Measurements from ENCODE around the gene HBA2. TPM values are rescaled to one million over a fixed set of nuclear protein-coding genes. Genes with fewer than 3 reads are reported as not detected.
A peak's percentile ranks its signal among the peaks of the same experiment; 100 is the strongest.

HBA2 gene
- total RNA-seq, 1 donor from 2014 or later, result not detected

- DNase-seq (ENCODE audit: low read depth), result no peak
- Histone ChIP-seq H3K36me3 (ENCODE audit: control insufficient read depth, insufficient read depth, low read length) (peaks cover under 1% of the 10 kb centered on the region), H3K27me3 (ENCODE audit: control insufficient read depth, insufficient read depth, low read length) (peaks cover 15% of the 10 kb centered on the region), H3K4me3 (ENCODE audit: low read depth, low read length) (peak within 1 kb of the TSS; percentile 26)
- TF ChIP-seq CTCF (IDR thresholded peaks at IDR 0.05; ENCODE audit: insufficient read depth, low read length, severe bottlenecking), result no peak
- FAIRE-seq, result no peak
Measured at GRCh38 chr16:180101-180675, 7.5 kb downstream of the HBA2 start, which contains the start of gene HBQ1. HBQ1 (plus strand) TSS chr16:180459; CDS start chr16:180487, 28 bp downstream.

- Histone ChIP-seq H3K27me3 (ENCODE audit: control insufficient read depth, insufficient read depth, low read length) (peaks cover 13% of the 10 kb centered on the region), H3K4me3 (ENCODE audit: low read depth, low read length) (peak overlapping the region; percentile 26), H3K36me3 (ENCODE audit: control insufficient read depth, insufficient read depth, low read length) (peaks cover 4% of the 10 kb centered on the region)
- DNase-seq (ENCODE audit: low read depth), result no peak
- TF ChIP-seq CTCF (IDR thresholded peaks at IDR 0.05; ENCODE audit: insufficient read depth, low read length, severe bottlenecking), result peak; percentile 26
- no peak for FAIRE-seq
Measured at GRCh38 chr16:180681-181564, 8.2 kb downstream of the HBA2 start.

GRCh38 chr16:181565-182021 is 8.9 kb downstream of the HBA2 start:
- TF ChIP-seq CTCF (IDR thresholded peaks at IDR 0.05; ENCODE audit: insufficient read depth, low read length, severe bottlenecking), result peak; percentile 97
- FAIRE-seq (peak; percentile 36), DNase-seq (ENCODE audit: low read depth) (peak; percentile 24)
- Histone ChIP-seq H3K36me3 (ENCODE audit: control insufficient read depth, insufficient read depth, low read length) (peaks cover 4% of the 10 kb centered on the region), H3K27me3 (ENCODE audit: control insufficient read depth, insufficient read depth, low read length) (peaks cover 13% of the 10 kb centered on the region), H3K4me3 (ENCODE audit: low read depth, low read length) (no peak overlapping the region)

- DNase-seq (ENCODE audit: low read depth) (no peak), FAIRE-seq (no peak)
- H3K27me3 ChIP-seq (ENCODE audit: control insufficient read depth, insufficient read depth, low read length), result peaks cover 4% of the 10 kb centered on the region
- no peak overlapping the region for H3K4me3 ChIP-seq (ENCODE audit: low read depth, low read length)
- no peak for TF ChIP-seq CTCF (IDR thresholded peaks at IDR 0.05; ENCODE audit: insufficient read depth, low read length, severe bottlenecking)
- peaks cover 7% of the 10 kb centered on the region for H3K36me3 ChIP-seq (ENCODE audit: control insufficient read depth, insufficient read depth, low read length)
Measured at GRCh38 chr16:183005-183404, 10.3 kb downstream of the HBA2 start.

GRCh38 chr16:185213-185612 is 12.5 kb downstream of the HBA2 start:
- no peak for DNase-seq (ENCODE audit: low read depth)
- FAIRE-seq, result no peak
- Histone ChIP-seq H3K27me3 (ENCODE audit: control insufficient read depth, insufficient read depth, low read length) (no peaks in the 10 kb centered on the region), H3K36me3 (ENCODE audit: control insufficient read depth, insufficient read depth, low read length) (peaks cover 16% of the 10 kb centered on the region), H3K4me3 (ENCODE audit: low read depth, low read length) (no peak overlapping the region)
- TF ChIP-seq CTCF (IDR thresholded peaks at IDR 0.05; ENCODE audit: insufficient read depth, low read length, severe bottlenecking), result no peak
